Vagina (tissue), 2 donors: ENCODE data around the gene MCM9. TPM values are rescaled to one million over a fixed set of nuclear protein-coding genes. Genes with fewer than 3 reads are reported as not detected.

Source experiments
- DNase-seq, 2 donors: peaks; one replicate each; pipeline ENCODE4 v3.0.0-alpha.2; 2017; ENCODE audit errors: extremely low spot score in 2 of 2
- H3K27ac ChIP-seq: fragments of 200-600 bp; sonication (generic); one replicate; pipeline ENCODE4 v1.5.1; 2019
- H3K27me3 ChIP-seq: fragments of 200-600 bp; sonication (generic); one replicate; pipeline ENCODE4 v1.5.1; 2019
- H3K36me3 ChIP-seq, 2 donors: fragments of 200-600 bp; sonication (generic); one replicate each; pipeline ENCODE4 v1.5.1; 2017 to 2019
- H3K4me1 ChIP-seq: fragments of 200-600 bp; sonication (generic); one replicate; pipeline ENCODE4 v1.5.1; 2019
- H3K4me3 ChIP-seq, 2 donors: fragments of 200-600 bp; sonication (generic); 1 replicate in 1 of 2; 2 replicates in 1 of 2; pipeline ENCODE4 v1.5.1; 2016 to 2019
- H3K9me3 ChIP-seq: fragments of 200-600 bp; sonication (generic); one replicate; pipeline ENCODE4 v1.5.1; 2019
- POLR2A ChIP-seq, 2 donors: fragments of 450-650 bp; IDR thresholded peaks; one replicate each; pipeline ENCODE4 v1.6.1; 2017; ENCODE audit warnings: antibody characterized with exemption in 2 of 2, mild to moderate bottlenecking in 2 of 2, moderate library complexity in 2 of 2
- POLR2AphosphoS5 ChIP-seq, 2 donors: sonication (generic); formaldehyde crosslinking; IDR thresholded peaks; one replicate each; pipeline ENCODE4 v1.9.0; 2017; ENCODE audit warnings: antibody characterized with exemption in 2 of 2, mild to moderate bottlenecking in 2 of 2, low read depth in 1 of 2; ENCODE audit not compliant: insufficient read depth in 1 of 2
- intact Hi-C: fragments of 100-400 bp; cut with DNase I; formaldehyde crosslinking; loops from one replicate; pipeline ENCODE4 v1.15.1; 2023
- total RNA-seq: library from RNA; depleted of rRNA; stranded (reverse); fragments of >200 nt; gene quantifications from one replicate; pipeline ENCODE4 v1.2.3, GENCODE V29; 2016
- TF ChIP-seq, protein P1 (sequence below), 3 experiments: fragments of 450-650 bp in 2 of 3; fragments of 200-600 bp in 1 of 3; sonication (generic) in 1 of 3; IDR thresholded peaks; one replicate each; pipeline ENCODE4 v1.5.1; 2017 to 2019; ENCODE audit warnings: antibody characterized with exemption in 3 of 3, mild to moderate bottlenecking in 2 of 3, moderate library complexity in 2 of 3

Gene MCM9
- total RNA-seq, 1 donor from 2014 or later = 25.8 TPM

DNA sequence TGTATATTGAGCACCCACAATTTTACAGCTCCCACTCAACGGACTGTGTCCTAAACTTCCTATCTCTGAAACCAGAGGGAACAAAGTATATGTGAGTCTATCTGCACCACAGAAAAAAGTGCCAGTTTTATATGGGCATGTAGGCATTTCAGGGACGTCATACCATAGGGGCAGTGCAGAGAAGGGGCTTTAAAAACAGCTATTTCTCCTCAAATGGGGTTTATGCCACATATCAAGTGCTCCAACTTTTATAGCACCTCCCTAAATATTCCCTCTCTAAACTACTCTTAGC, 69.9 kb downstream of the MCM9 start:
- Histone ChIP-seq H3K27ac (no peak overlapping the region), H3K4me1 (peaks cover 10% of the 10 kb centered on the region), H3K27me3 (no peaks in the 10 kb centered on the region), H3K9me3 (no peaks in the 10 kb centered on the region), H3K4me3 (no peak overlapping the region), H3K36me3 (no peaks in the 10 kb centered on the region)
- TF ChIP-seq POLR2A (IDR thresholded peaks at IDR 0.05) (no peak), POLR2AphosphoS5 (IDR thresholded peaks at IDR 0.05; ENCODE audit: insufficient read depth in 1 of 2, low read depth in 1 of 2) (no peak)
- TF ChIP-seq, protein P1, sequence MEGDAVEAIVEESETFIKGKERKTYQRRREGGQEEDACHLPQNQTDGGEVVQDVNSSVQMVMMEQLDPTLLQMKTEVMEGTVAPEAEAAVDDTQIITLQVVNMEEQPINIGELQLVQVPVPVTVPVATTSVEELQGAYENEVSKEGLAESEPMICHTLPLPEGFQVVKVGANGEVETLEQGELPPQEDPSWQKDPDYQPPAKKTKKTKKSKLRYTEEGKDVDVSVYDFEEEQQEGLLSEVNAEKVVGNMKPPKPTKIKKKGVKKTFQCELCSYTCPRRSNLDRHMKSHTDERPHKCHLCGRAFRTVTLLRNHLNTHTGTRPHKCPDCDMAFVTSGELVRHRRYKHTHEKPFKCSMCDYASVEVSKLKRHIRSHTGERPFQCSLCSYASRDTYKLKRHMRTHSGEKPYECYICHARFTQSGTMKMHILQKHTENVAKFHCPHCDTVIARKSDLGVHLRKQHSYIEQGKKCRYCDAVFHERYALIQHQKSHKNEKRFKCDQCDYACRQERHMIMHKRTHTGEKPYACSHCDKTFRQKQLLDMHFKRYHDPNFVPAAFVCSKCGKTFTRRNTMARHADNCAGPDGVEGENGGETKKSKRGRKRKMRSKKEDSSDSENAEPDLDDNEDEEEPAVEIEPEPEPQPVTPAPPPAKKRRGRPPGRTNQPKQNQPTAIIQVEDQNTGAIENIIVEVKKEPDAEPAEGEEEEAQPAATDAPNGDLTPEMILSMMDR (IDR thresholded peaks at IDR 0.05) = no peak
- no peak for DNase-seq
- intact Hi-C loops = no loop called here

DNA sequence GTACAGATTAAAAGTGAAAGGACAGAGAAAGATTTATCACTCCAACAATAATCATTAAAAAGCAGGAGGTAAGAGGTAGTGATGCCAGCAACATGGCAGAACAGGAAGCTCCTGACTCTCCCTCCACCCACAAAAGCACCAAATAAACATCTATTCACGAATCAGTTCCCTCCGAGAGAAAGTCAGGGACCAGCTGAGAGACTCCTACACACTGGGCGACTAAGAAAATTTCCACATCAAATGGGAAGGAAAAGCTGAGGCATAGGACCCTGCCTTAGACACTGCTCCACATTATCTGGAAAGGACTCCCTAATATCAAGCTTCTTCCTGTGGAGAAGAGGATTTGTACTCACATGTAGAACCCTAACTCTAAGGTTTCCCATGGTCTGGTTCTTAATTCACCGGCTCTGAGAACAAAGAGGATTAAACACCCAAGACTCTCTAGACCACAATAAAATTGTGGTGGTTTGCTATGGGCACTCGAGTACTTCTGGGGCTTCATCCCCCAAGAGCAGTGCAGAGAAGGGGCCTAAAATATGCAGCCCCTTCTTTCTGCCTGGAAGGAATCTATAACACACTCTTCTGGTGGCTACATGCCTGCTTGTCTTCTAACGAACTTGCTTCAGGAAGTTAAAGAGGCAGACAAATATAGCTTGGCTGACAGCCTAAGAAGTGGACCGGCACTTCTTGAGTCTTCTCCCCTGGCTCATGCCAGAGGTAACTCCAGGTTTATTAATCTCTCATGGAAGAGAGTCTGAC, 70.4 kb downstream of the MCM9 start:
- Histone ChIP-seq H3K4me1 (peaks cover 10% of the 10 kb centered on the region), H3K9me3 (no peaks in the 10 kb centered on the region), H3K36me3 (no peaks in the 10 kb centered on the region), H3K27ac (no peak overlapping the region), H3K4me3 (no peak overlapping the region), H3K27me3 (no peaks in the 10 kb centered on the region)
- intact Hi-C loops = no loop called here
- TF ChIP-seq POLR2A (IDR thresholded peaks at IDR 0.05) (no peak), POLR2AphosphoS5 (IDR thresholded peaks at IDR 0.05; ENCODE audit: insufficient read depth in 1 of 2, low read depth in 1 of 2) (no peak)
- TF ChIP-seq, protein P1 (IDR thresholded peaks at IDR 0.05) = no peak
- DNase-seq = no peak

DNA sequence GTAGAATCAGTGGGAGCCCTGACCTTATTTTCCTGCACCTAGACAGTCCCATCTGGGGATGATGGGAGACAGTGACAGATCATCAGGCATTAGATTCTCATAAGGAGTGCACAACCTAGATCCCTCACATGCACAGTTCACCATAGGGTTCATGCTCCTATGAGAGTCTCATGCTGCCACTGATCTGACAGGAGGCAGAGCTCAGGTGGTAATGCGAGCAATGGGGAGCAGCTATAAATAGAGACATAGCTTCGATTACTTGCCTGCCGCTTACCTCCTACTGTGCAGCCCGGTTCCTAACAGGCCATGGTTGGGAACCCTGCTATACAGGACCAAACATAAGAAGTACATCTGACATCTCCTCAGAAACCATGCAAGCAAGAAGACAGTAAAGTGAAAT, 72.5 kb downstream of the MCM9 start:
- Histone ChIP-seq H3K4me1 (peaks cover 10% of the 10 kb centered on the region), H3K27me3 (no peaks in the 10 kb centered on the region), H3K36me3 (no peaks in the 10 kb centered on the region), H3K4me3 (no peak overlapping the region), H3K27ac (no peak overlapping the region), H3K9me3 (no peaks in the 10 kb centered on the region)
- intact Hi-C loops = no loop called here
- no peak for DNase-seq
- TF ChIP-seq, protein P1 (IDR thresholded peaks at IDR 0.05) = no peak
- no peak for TF ChIP-seq POLR2AphosphoS5 (IDR thresholded peaks at IDR 0.05; ENCODE audit: insufficient read depth in 1 of 2, low read depth in 1 of 2)
- no peak for TF ChIP-seq POLR2A (IDR thresholded peaks at IDR 0.05)

- intact Hi-C loops = no loop called here
- no peak for DNase-seq
- Histone ChIP-seq H3K9me3 (no peaks in the 10 kb centered on the region), H3K27ac (no peak overlapping the region), H3K4me1 (peaks cover 10% of the 10 kb centered on the region), H3K4me3 (no peak overlapping the region), H3K27me3 (no peaks in the 10 kb centered on the region), H3K36me3 (no peaks in the 10 kb centered on the region)
- TF ChIP-seq POLR2AphosphoS5 (IDR thresholded peaks at IDR 0.05; ENCODE audit: insufficient read depth in 1 of 2, low read depth in 1 of 2) (no peak), POLR2A (IDR thresholded peaks at IDR 0.05) (no peak)
- TF ChIP-seq, protein P1 (IDR thresholded peaks at IDR 0.05) = no peak
These were observed 74.1 kb downstream of the MCM9 start for GRCh38 chr6:118860880-118861279.

GRCh38 chr6:118860363-118860762, 74.6 kb downstream of the MCM9 start:
- Histone ChIP-seq H3K4me1 (peaks cover 9% of the 10 kb centered on the region), H3K4me3 (no peak overlapping the region), H3K27ac (no peak overlapping the region), H3K9me3 (no peaks in the 10 kb centered on the region), H3K27me3 (no peaks in the 10 kb centered on the region), H3K36me3 (no peaks in the 10 kb centered on the region)
- intact Hi-C loops = no loop called here
- no peak for DNase-seq
- TF ChIP-seq, protein P1 (IDR thresholded peaks at IDR 0.05) = no peak
- TF ChIP-seq POLR2AphosphoS5 (IDR thresholded peaks at IDR 0.05; ENCODE audit: insufficient read depth in 1 of 2, low read depth in 1 of 2) (no peak), POLR2A (IDR thresholded peaks at IDR 0.05) (no peak)
